Heart right ventricle (tissue), 16 donors: ENCODE results near the gene PCF11. TPM values are rescaled to one million over a fixed set of nuclear protein-coding genes. Genes with fewer than 3 reads are reported as not detected.

Experiments used
- ATAC-seq, 8 donors: fragments of 200-7000 bp; cut with Tn5 transposase; one replicate each; pipeline ENCODE4 v1.9.1; 2020; ENCODE audit warnings: mild to moderate bottlenecking in 8 of 8, moderate library complexity in 8 of 8, moderate number of reproducible peaks in 1 of 8
- DNase-seq, 2 donors: peaks; one replicate each; pipeline ENCODE4 v3.0.0-alpha.2; 2020
- H3K27ac ChIP-seq, 10 donors: fragments of 200-600 bp; sonication (generic) in 2 of 10; one replicate each; pipeline versions ENCODE4 v1.5.0 to v1.8.0; 2020 to 2022; ENCODE audit warnings: mild to moderate bottlenecking in 3 of 10
- H3K27me3 ChIP-seq, 7 donors: fragments of 200-600 bp; one replicate each; pipeline ENCODE4 v1.8.0; 2021 to 2022; ENCODE audit warnings: mild to moderate bottlenecking in 2 of 7
- H3K36me3 ChIP-seq, 9 donors: fragments of 200-600 bp; sonication (generic) in 1 of 9; one replicate each; pipeline versions ENCODE4 v1.5.0 to v1.8.0; 2020 to 2022; ENCODE audit warnings: mild to moderate bottlenecking in 2 of 9
- H3K4me1 ChIP-seq, 9 donors: fragments of 200-600 bp; sonication (generic) in 1 of 9; one replicate each; pipeline versions ENCODE4 v1.5.0 to v1.8.0; 2020 to 2022; ENCODE audit warnings: mild to moderate bottlenecking in 4 of 9
- H3K4me3 ChIP-seq, 10 donors: fragments of 200-600 bp; sonication (generic) in 2 of 10; one replicate each; pipeline versions ENCODE4 v1.5.0 to v1.8.0; 2020 to 2022; ENCODE audit warnings: mild to moderate bottlenecking in 7 of 10, moderate library complexity in 2 of 10
- H3K9me3 ChIP-seq, 11 donors: fragments of 200-600 bp in 10 of 11; sonication (generic) in 2 of 11; one replicate each; pipeline versions ENCODE4 v1.5.0 to v1.8.0; 2013 to 2022; ENCODE audit warnings: mild to moderate bottlenecking in 2 of 11, control low read depth in 1 of 11, moderate library complexity in 1 of 11
- CTCF ChIP-seq, 9 donors: fragments of 200-600 bp; sonication (generic) in 2 of 9; IDR thresholded peaks; one replicate each; pipeline versions ENCODE4 v1.5.0 to v1.8.0; 2021 to 2022; ENCODE audit warnings: antibody characterized with exemption in 9 of 9, mild to moderate bottlenecking in 5 of 9, moderate library complexity in 1 of 9
- WGBS, 2 donors: extraction: QIAGEN DNeasy Blood & Tissue Kit; methylation state at CpG; one replicate each; pipeline ENCODE4 v1.1.7; 2013; ENCODE audit warnings: inconsistent platforms in 1 of 2; 5-methylcytosine and 5-hydroxymethylcytosine counted together
- intact Hi-C, 10 donors: fragments of 100-400 bp; cut with DNase I; formaldehyde crosslinking; loops; one replicate each; pipeline versions ENCODE4 v1.11.1 to v1.14.2; 2022
- polyA plus RNA-seq, 2 donors: library from polyadenylated mRNA; stranded (reverse); fragments of 200-250 nt; gene quantifications; one replicate each; pipeline ENCODE4 v1.2.3, GENCODE V29; 2013
- total RNA-seq, 10 donors: library from RNA; stranded (reverse); fragmentation: NEBNext Ultra II Directional in 3 of 10; extraction: Animal tissue kit (Norgen Biotek cat#: 25700) in 3 of 10; gene quantifications; one replicate each; pipeline versions ENCODE4 v1.2.1 to v1.2.4, GENCODE V29; 2021 to 2023
- donor health status: Arrhythmogenic right ventricular cardiomyopathy.
- donor health status: ischemic (EF 13 %, LVEDD 7.1; RV severe dilation, severe dysfunction).
- donor health status: healthy with polysubstance abuse.
- donor health status: DM: no; HTN: yes; CAD: no.
- donor health status: DM: no; HTN: no; CAD: no.
- donor health status: ischemic (EF 25% LVEDD 6.9; RV normal size, moderate dysfunction).
- donor health status: ischemic (EF 25% LVEDD 5.7; RV mildly dilated, moderate dysfunction).
- donor health status: healthy.
- donor health status: DM: yes; HTN: yes; CAD: no.
- donor health status: Ischemic cardiomyopathy.
- donor health status: ischemic (EF 35%, LVEDD 5.7; RV mildly dilated, moderate dysfunction).
- donor health status: nonischemic (EF 11% LVEDD 7.7; RV severe dilation, severe dysfunction).
- donor health status: DM: yes; HTN: yes; CAD: no.
- donor health status: PGD.
- donor health status: ischemic (EF 29% LVEDD 5.4; RV normal size, mild dysfunction).
- donor health status: nonischemic (EF 23%, LVEDD 6.1; RV moderate dilation, normal function).

Gene PCF11
- total and polyA plus RNA-seq, 12 donors: 14.7 to 38.4 (median 28.7) TPM

- H3K9me3 ChIP-seq: no peaks in the 10 kb centered on the region
- no peak overlapping the region for H3K4me3 ChIP-seq
- H3K27me3 ChIP-seq: no peaks in the 10 kb centered on the region
- intact Hi-C loops: no loop called here
- ATAC-seq (peak in 5 of 8 donors; percentile 29 to 46 (median 37)), DNase-seq (peak in 1 of 2 donors; percentile 24)
- TF ChIP-seq CTCF (IDR thresholded peaks at IDR 0.05): no peak
- no peak overlapping the region for H3K27ac ChIP-seq
- peaks cover 0 to 15% (median 0%) of the 10 kb centered on the region in 9 donors for H3K4me1 ChIP-seq
- H3K36me3 ChIP-seq: no peaks in the 10 kb centered on the region
- WGBS, 2 donors: 37 to 46% methylated on average over 5 of the region's 5 CpGs
Observed at GRCh38 chr11:83115551-83115950, 41.4 kb upstream of the PCF11 start.

GRCh38 chr11:83116015-83116641 is 40.8 kb upstream of the PCF11 start:
- WGBS, 2 donors: 88 to 90% methylated on average over 3 of the region's 3 CpGs
- H3K27ac ChIP-seq: no peak overlapping the region

GRCh38 chr11:83118814-83119213 is 38.1 kb upstream of the PCF11 start:
- Histone ChIP-seq H3K36me3 (no peaks in the 10 kb centered on the region), H3K9me3 (no peaks in the 10 kb centered on the region), H3K27ac (no peak overlapping the region), H3K27me3 (no peaks in the 10 kb centered on the region), H3K4me3 (no peak overlapping the region), H3K4me1 (peaks cover 0 to 15% (median 0%) of the 10 kb centered on the region in 9 donors)
- no peak for DNase-seq
- no peak for TF ChIP-seq CTCF (IDR thresholded peaks at IDR 0.05)
- intact Hi-C loops: no loop called here
- no peak for ATAC-seq

More at GRCh38 chr11:83116015-83116641, 40.8 kb upstream of the PCF11 start:
- ATAC-seq: no peak
- DNase-seq: no peak
- H3K27me3 ChIP-seq: no peaks in the 10 kb centered on the region
- H3K4me1 ChIP-seq: peaks cover 0 to 15% (median 0%) of the 10 kb centered on the region in 9 donors
- no peaks in the 10 kb centered on the region for H3K9me3 ChIP-seq
- H3K36me3 ChIP-seq: no peaks in the 10 kb centered on the region
- no peak overlapping the region for H3K4me3 ChIP-seq
- TF ChIP-seq CTCF (IDR thresholded peaks at IDR 0.05): no peak
- intact Hi-C loops: no loop called here

GRCh38 chr11:83119216-83119615 is 37.7 kb upstream of the PCF11 start:
- Histone ChIP-seq H3K4me1 (peaks cover 0 to 15% (median 0%) of the 10 kb centered on the region in 9 donors), H3K36me3 (no peaks in the 10 kb centered on the region), H3K4me3 (no peak overlapping the region), H3K27ac (no peak overlapping the region), H3K9me3 (no peaks in the 10 kb centered on the region), H3K27me3 (no peaks in the 10 kb centered on the region)
- DNase-seq (no peak), ATAC-seq (no peak)
- TF ChIP-seq CTCF (IDR thresholded peaks at IDR 0.05): no peak
- intact Hi-C loops: no loop called here
- WGBS, 2 donors: 75 to 84% methylated on average over 3 of the region's 3 CpGs
